GM21619 (cell line): ENCODE data around the gene FOXRED1.
"Not testable (repeated sequence)": the region's sequence is repeated elsewhere in the genome, so short reads cannot be mapped to it uniquely, and the experiment has no call there.

Experiments
- ATAC-seq: cut with Tn5 transposase; IDR thresholded peaks from one replicate; pipeline ENCODE4 v1.9.1; 2021; ENCODE audit not compliant: unreplicated experiment

Gene FOXRED1

DNA sequence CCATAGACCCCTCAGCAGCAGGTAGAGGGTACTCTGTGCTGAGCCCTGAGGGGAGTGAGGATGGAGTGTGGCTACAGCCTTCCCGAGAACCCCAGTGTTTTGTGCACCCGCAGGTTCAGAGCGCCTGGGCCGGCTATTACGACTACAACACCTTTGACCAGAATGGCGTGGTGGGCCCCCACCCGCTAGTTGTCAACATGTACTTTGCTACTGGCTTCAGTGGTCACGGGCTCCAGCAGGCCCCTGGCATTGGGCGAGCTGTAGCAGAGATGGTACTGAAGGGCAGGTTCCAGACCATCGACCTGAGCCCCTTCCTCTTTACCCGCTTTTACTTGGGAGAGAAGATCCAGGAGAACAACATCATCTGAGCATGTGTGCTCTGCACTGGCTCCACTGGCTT lies 8.4 kb downstream of the FOXRED1 start:
- ATAC-seq: no peak

DNA sequence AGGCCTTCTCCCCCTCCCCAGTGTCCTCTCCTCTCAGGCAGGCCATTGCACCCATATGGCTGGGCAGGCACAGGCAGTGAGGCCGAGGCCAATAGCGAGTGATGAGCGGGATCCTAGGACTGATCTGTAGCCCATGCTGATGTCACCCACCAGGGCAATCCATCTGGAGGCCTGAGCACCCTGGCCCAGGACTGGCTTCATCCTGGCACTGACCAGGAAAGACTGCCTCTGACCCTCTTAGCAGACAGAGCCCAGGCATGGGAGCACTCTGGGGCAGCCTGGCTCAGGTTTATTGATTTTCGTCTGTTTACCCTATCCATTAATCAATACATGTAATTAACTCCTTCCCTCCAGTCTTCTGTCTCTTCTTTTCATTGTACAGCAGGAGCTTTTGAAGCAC lies 8.8 kb downstream of the FOXRED1 start:
- no peak for ATAC-seq

DNA sequence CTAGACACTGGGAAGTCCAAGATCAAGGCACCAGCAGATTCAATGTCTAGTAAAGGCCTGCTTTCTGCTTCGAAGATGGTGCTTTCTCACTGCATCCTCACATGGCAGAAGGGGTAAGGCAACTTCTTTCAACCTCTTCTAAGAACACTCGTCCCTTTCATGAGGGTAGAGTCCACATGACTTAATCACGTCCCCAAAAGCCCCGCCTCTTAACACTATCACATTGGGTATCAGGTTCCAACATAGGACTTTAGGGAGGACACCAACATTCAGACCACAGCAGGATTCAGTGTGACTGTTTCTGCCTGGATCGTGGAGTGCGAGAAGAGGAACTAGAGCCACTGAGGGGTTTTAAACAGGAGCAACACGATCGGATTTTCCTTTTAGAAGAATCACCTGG lies 10.2 kb downstream of the FOXRED1 start:
- no peak for ATAC-seq

DNA sequence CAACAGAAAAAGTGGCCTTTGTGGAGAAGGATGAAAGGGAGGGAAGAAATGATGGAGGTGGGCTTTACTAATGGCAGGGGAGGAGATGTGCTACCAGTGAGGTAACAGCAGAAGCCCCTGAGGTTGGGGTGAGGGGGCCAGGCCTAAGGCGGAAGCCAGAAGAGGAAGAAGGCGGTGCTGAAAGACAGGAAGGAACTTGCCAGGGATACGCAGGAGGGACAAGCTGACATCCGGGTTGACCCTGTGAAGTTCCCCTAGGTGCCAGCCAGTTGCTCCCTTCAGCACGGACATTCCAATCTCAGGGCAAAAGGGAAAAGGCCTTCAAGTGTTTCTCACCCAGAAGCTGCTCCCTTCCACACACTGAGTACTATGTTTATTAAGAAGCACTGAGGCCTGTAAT lies 11.6 kb downstream of the FOXRED1 start:
- no peak for ATAC-seq

DNA sequence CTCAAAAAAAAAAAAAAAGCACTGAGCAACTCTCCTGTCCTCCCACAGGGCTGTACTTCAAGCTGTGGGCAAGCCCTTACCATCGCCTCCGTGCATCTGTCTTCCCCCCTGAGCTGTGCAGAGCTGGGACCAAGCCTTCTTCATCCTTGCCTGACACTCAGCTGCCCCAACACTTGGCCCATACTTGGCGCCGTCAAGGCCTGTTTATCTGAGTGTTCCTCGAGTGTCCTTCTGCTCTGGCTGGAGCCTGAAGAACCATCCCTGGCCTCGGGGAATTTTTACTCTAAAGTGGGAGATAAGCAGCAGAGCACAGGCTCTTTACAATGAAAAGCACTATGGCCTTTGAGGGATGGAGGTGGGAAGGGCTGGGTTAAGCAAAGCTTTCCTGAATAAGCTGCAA lies 12.3 kb downstream of the FOXRED1 start:
- no peak for ATAC-seq

DNA sequence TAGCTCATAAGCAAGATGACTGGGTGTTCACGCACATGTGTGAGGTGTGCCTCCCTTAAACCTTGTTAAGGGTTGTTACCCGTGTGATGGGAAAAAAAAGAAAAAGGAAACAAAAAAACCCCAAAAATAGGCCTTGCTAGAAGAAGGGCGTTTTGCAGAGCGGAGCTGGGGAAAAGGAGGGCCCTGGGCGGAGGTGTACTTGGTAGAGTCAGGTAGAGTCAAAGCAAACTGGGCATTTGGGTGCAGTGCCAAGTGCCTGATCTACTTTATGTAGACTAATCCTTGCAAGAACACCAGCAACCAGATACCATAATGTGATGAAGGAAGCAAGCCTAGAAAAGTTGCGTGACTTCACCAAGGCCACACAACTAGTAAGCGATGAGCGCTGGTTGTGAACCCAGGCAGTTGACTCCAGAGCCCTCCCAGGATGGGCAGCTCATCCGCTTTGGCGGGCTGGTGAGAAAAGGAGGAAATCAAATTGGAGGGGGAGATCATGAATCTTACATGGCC lies 12.8 kb downstream of the FOXRED1 start:
- no peak for ATAC-seq

DNA sequence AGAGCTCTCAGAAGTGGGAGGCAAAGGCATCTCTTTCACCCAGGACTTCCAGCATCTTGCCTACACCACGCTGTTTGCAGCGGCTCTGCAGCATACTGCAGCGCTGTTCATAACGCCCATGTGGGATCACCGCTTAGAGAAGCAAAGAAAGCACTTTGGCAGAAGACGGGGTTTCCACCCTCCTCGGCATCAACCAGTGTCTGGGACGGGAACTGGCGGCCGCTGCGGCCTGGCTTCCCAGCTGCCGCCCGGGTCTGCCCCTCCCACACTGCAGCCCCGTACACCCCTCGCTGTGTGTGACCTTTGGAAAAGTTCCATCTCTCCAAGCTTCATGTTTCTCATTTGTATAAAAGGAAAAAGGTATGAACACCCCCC lies 13.4 kb downstream of the FOXRED1 start:
- no peak for ATAC-seq

DNA sequence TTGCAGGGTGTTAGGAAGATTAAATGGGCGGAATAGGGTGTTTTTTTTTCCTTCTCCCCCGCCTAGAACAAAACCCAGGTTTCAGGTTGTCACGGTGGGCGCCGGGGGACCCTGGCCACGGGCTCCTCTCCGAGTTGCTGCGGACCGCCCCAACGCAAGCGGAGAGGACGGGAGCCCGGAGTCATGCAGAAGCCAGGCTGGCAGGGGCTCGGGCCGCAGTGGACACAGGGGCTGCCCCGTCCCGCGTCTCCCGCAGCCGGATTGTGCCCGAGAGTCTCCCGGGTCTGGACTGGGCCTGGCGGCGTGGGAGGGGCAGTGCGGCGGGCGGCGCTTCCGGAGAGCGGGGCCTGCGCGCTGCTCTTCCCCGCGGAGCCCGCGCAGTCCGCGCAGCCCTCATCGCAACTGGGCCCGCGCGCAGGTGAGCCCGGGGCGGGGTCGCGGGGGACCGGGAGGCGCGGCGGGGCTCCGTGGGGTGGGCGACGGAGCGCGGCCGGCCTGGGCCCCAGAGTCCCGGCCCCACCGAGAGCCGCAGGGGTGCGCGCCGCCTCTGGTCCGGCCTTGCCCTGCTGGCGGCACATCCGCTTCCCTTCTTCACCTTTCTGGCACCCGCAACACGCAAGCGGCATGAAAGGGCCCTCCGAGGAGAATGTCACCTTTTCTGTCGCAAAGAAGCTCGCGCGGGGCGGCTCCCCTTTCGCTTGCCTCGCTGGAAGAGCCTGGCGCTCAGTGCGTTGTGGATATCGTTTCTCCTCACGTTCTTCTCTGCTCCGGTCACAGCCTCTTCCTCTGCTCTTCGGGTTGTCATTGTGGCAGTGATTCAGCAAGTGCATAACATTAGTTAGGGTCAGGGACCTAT lies 14.0 kb downstream of the FOXRED1 start, which contains the start of gene TIRAP:
TSS of gene TIRAP (plus strand) at position 358 of the 856 bp plus-strand sequence. CDS start 7,802 bp downstream, outside the sequence.
- ATAC-seq: peak; percentile 53

DNA sequence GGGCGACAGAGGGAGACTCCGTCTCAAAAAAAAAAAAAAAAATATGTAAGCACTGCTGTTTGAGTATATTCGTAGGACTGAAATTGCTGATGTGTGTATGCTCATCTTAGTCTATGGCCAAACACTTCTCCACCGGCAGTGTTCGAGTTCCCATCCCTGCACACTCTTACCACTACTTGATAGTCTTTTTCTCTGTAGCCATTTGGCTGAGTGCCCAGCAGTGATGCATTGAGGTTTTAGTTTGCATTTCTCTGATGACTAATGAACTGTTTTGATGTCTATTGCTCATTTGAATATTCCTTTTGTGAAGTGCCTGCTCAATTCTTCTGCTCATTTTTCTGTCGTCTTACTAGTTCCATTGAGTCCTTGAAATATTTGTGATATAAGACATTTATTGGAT lies 15.9 kb downstream of the FOXRED1 start:
- peak; percentile 62 for ATAC-seq

DNA sequence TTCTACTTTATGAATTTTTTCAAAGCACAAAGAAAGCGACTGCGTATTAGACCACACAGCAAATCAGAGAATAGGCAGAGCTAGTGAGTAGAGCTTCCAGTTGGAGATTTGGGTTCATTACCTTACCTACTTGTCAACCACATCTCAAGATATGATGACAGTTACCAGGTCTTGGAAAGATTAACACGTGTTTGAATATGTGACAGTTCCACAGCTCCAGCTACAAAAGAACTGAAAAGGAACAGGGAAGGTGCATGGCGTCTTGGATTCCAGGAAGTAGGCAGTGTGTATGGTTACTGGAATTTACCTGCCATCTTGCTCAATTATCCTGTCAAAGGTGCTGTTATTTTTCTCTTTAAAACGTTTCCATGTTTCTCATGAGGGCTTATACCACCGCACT lies 19.3 kb downstream of the FOXRED1 start:
- ATAC-seq: no peak

DNA sequence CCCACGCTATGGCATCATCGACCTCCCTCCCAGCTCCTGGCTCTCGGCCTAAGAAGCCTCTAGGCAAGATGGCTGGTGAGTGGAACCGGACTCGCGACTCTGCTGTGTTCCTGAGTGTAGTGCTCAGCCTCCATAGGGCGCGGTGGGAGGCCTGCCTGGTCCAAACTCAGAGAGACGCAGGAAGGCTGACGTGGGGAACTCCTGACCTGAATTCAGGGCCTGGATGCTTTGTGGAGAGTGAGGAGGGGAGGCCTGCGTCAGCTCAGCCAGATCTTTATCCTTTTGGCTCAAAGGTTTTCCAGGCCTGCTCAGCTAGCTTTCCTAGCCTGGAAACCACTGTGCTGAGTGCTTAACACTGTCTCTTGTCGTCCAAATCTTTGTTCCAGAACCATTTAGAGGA lies 21.9 kb downstream of the FOXRED1 start:
- no peak for ATAC-seq

DNA sequence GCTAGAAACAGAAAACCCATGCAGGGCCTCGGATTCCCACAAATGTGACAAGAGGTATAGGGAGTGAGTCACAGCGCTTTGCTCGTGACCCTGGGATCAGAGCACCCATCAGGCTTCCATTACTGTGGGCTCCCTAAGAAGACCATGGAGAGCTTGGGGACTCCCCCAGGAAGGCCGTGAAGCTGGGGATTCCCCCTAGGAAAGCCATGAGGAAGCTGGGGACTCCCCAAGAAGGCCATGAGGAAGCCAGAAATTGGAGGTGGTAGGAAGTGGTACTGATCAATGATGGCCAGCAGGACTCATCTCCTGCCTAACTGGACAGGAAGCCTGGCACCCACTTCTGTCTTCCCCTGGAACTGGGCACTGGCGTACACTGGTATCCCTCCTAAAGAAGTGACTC lies 24.8 kb downstream of the FOXRED1 start:
- peak; percentile 59 for ATAC-seq

DNA sequence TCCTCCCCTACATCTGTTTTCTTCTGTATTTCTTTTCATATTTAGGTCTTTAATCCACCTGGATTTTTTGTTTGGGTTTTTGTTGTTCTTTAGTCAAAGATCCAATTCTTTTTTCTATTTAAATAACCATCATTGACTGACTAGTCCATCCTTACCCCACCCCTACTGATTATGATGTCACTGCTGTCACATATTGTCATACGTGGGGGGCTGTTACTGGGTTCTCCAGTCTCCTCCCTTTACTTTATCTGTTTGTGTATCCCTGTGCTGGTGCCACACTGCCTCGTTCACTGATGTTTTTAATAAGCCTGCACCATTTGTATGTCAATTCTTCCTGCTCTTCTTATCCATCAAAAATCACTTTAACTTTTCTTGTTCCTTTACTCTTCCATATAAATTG lies 28.1 kb downstream of the FOXRED1 start:
- no peak for ATAC-seq

DNA sequence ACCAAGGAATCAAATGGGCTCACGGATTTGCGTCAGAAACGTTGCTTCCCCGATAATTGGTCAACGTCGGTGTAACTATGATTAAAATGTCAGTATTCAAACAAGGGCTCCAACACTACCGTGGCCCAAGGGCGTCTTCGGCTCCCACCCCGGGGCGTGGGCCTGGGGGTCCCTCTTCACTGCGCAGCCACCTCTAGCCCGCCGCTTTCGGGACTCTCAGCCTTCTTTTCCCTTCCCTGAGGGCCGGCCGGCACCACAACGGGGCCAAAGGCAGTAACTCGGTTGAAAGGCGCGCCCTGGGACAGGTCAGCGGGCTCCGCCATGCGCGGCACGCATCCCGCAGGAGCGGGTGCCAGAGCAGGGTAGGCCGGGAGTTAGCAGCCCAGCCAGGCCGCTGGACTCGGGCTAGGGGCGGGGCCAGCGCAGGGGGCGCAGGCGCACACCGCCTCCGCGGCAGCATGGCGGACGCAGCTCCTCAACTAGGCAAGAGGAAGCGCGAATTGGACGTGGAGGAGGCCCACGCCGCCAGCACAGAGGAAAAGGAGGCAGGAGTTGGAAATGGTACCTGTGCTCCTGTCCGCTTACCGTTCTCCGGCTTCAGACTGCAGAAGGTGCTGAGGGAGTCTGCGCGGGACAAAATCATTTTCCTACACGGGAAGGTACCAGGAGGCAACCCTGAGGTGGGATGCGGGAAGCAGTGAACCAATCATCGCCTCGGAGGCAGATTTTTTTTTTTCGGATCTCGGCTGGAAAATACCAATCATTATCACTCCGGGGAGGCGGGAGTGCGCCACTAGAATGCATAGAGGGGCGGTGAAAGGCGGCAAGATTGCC lies 34.9 kb downstream of the FOXRED1 start, which contains the start of gene DCPS:
TSS of gene DCPS (plus strand) at position 438 of the 834 bp plus-strand sequence. CDS start at position 459, 21 bp downstream.
- ATAC-seq: peak; percentile 84

DNA sequence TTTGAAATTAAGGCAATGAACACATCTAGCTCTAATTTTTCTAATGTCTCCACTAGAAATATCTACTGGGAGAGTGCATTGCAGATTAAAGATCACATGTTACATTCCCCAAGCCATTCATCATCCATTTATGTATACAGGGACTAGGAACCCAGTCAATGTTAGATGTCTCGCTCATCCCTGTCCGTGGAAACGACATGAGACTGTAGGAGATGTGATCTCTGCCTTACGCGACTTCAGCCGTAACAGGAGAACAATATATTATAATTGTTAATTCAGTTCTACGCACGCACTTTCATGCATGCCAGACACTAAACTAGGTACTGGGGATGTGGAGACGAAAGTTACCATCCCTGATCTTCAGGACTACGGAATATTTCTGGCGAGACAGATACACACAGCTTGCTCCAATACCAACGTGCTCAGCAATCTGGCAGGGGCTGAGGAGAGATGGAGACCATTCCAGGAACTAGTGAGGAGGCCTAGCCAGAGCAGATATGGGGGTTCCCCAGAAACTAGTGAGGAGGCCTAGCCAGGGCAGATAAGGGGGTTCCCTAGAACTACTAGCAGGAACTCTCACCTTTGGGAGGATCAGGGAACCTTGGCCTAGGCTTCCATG lies 35.6 kb downstream of the FOXRED1 start:
- peak; percentile 31 for ATAC-seq

DNA sequence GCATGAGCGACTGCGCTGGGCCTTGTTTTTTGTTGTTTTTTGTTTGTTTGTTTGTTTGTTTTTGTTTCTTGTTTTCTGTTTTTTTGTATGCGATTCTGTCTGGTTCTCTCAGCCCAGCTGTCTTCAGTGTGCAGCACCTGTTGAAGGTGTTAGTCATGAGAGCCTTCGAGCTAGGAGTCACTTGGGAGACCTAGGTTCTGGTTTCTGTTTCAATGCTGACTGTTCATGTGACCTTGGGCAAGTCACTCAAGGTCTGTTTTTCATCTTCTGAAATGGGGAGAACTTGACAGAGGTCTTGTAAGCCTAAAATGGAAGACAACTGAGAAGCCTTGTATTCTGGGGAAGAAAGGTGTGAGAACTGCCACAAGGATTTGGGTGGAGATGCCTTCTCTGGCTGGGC lies 36.7 kb downstream of the FOXRED1 start:
- peak; percentile 57 for ATAC-seq

DNA sequence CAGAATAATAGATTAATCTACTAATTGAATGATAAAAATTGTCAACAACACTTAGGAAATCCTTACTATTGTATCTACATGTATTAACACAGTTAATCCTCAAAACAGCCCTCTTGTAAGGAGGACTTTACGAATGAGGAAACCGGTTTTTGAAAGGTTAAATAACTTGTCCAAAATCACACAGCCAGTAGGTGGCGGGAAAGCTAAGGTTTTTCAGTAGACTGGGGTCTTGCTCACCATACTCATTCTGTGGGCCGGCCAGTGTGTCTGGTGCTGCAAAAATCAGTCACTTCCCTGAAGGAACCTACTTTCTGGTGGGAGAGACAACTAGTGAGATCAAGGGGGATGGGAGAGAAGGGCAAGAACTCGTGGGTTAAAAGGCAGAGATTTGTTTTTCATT lies 38.8 kb downstream of the FOXRED1 start:
- ATAC-seq: no peak

DNA sequence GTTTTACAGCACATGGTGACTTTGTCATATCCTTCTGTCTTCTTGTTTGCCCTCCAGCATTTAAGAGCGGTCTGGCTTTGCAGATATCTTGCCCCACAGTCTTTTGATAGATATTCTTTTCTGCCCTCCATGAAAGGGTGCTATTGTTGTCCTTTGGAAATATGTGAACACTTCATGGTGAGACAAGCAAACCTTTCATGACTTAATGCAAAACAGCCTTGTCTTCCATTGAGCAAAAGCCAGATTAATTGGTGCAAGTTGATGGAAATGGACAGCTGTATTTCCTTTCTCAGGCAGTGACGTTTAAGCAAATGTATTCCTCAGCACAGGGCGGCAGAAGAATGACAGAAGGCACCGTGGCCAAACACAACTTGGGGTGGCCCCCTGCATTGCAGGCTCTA lies 39.3 kb downstream of the FOXRED1 start:
- ATAC-seq: no peak

DNA sequence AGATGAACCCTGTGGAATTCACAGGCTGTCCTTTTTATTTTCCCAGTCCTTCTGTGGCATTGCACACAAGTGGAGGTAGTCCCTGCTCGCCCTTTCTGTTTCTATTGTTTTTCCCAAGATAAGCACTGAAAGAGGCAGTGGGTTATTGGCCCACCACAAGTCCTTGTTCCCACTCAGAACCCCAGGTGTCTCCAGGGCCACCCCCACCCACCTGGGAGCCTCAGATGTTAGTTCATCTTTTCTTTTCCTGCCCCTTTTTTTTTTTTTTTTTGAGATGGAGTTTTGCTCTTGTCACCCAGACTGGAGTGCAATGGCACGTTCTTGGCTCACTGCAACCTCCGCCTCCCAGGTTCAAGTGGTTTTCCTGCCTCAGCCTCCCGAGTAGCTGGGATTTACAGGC lies 39.8 kb downstream of the FOXRED1 start:
- ATAC-seq: not testable (repeated sequence)

DNA sequence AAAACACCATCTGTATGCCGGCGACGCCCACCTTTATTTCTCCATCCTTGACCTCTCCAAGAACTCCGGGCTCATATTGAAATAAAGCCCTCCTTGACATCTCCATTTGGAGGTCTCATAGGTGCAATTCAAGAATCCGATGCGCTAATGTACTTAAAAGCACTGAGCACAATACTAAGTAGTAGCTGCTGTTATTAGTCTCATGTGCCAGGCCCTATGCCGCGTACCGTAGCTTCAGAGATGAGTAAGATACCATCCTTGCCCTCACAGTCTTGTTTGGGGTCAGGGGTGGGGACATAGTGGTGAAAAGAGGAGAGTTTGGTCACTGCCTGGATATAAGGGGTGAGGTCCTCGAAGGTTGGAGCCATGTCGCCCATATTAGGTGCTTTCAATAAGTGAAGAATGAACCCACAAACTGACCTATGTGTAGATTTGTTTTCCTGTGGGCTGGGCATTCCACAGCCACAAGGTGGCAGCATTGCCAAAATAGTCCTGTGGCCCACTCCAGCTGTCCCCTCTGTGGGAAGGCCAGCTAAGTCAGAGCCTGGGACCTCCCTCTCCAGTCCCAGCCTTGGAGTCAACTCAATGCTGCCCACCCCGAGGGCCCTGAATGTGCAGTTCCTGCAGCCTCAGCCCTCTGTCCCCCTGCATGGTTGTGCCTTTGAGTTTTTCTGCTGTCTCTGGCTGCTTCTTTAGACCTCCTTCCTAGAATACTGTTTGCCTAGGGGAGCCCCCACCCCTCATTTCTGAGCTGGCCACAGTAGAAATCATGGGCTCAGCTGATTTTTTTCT lies 41.4 kb downstream of the FOXRED1 start:
- peak; percentile 38 for ATAC-seq

DNA sequence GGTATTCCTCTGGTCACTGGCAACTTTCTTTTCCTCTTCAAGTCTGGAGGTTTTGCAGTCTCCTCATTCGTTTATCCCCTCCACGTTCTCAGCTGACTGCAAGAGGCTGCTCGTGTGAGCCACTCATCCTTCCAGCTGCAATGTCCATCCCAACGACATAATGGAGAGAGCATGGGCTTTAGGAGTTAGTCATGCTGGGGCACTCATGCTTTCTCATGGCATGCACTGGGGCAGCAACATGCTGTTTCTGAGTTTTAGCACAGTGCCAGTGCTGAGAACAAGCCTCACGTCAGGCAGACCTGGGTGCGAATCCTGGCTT lies 42.0 kb downstream of the FOXRED1 start:
- no peak for ATAC-seq
